HEK293 (cell line): ENCODE data around the gene SLC22A16.

Experiments used
- CTCF ChIA-PET: fragments of 350-600 bp; formaldehyde crosslinking; extraction: SDS; loops from one replicate; lab custom pipeline; 2021; ENCODE audit warnings: antibody characterized with exemption; lab: Yijun Ruan, JAX
- POLR2A ChIA-PET: fragments of 300-600 bp; formaldehyde crosslinking; extraction: SDS; loops from one replicate; lab custom pipeline; 2020; ENCODE audit warnings: antibody characterized with exemption, inconsistent platforms; lab: Yijun Ruan, JAX
- H3K27ac ChIP-seq: fragments of 200-500 bp; sonication (Bioruptor generic); 2 replicates; pipeline ENCODE4 v1.5.1; 2014; ENCODE audit warnings: low read depth, low read length, control low read depth, inconsistent platforms; ENCODE audit errors: extremely low read depth
- H3K36me3 ChIP-seq, 2 experiments: fragments of 200-500 bp in 1 of 2; sonication (Bioruptor generic) in 1 of 2; 1 replicate in 1 of 2; 2 replicates in 1 of 2; pipeline ENCODE4 v1.5.1; 2014 to 2017; ENCODE audit warnings: inconsistent platforms in 2 of 2, low read length in 2 of 2; ENCODE audit not compliant: control insufficient read depth in 2 of 2, insufficient read depth in 1 of 2
- H3K4me1 ChIP-seq: fragments of 200-500 bp; sonication (Bioruptor generic); 2 replicates; pipeline ENCODE4 v1.5.1; 2014; ENCODE audit warnings: mild to moderate bottlenecking, low read length, inconsistent platforms; ENCODE audit not compliant: control insufficient read depth, insufficient read depth
- H3K4me3 ChIP-seq: 2 replicates; pipeline ENCODE4 v1.5.1; 2011; ENCODE audit warnings: low read depth, mild to moderate bottlenecking, control low read depth, low read length, moderate library complexity
- H3K9me3 ChIP-seq: fragments of 200-500 bp; sonication (Bioruptor generic); 2 replicates; pipeline ENCODE4 v1.5.1; 2014; ENCODE audit warnings: low read depth, low read length, inconsistent platforms; ENCODE audit not compliant: control insufficient read depth, insufficient read depth
- HOXA7 ChIP-seq: sonication (generic); formaldehyde crosslinking; IDR thresholded peaks from 2 replicates; pipeline ENCODE4 v1.8.1; 2022; ENCODE audit warnings: missing genetic modification reagents, borderline replicate concordance
- HOXC10 ChIP-seq: sonication (generic); formaldehyde crosslinking; IDR thresholded peaks from 2 replicates; pipeline ENCODE4 v1.8.1; 2023; ENCODE audit warnings: mild to moderate bottlenecking, missing genetic modification reagents
- OSR2 ChIP-seq: fragments of 450-650 bp; formaldehyde crosslinking; IDR thresholded peaks from 2 replicates; pipeline ENCODE4 v1.5.1; 2016; ENCODE audit warnings: missing biosample characterization, missing genetic modification characterization
- ZBTB17 ChIP-seq: fragments of 450-650 bp; formaldehyde crosslinking; IDR thresholded peaks from 2 replicates; pipeline ENCODE4 v1.5.1; 2016; ENCODE audit warnings: missing biosample characterization, missing genetic modification characterization
- ZFP41 ChIP-seq: fragments of 450-650 bp; formaldehyde crosslinking; IDR thresholded peaks from 2 replicates; pipeline ENCODE4 v1.5.1; 2016; ENCODE audit warnings: missing biosample characterization, missing genetic modification characterization, borderline replicate concordance
- ZNF146 ChIP-seq: fragments of 450-650 bp; formaldehyde crosslinking; IDR thresholded peaks from 2 replicates; pipeline ENCODE4 v1.5.1; 2016; ENCODE audit warnings: missing biosample characterization, missing genetic modification characterization
- ZNF16 ChIP-seq: fragments of 450-650 bp; formaldehyde crosslinking; IDR thresholded peaks from 2 replicates; pipeline ENCODE4 v1.5.1; 2016; ENCODE audit warnings: low read depth, missing biosample characterization, missing genetic modification characterization
- ZNF19 ChIP-seq: fragments of 450-650 bp; formaldehyde crosslinking; IDR thresholded peaks from 2 replicates; pipeline ENCODE4; 2016; ENCODE audit warnings: missing biosample characterization, missing genetic modification characterization, low read depth
- ZNF23 ChIP-seq: fragments of 450-650 bp; formaldehyde crosslinking; IDR thresholded peaks from 2 replicates; pipeline ENCODE4 v1.5.1; 2016; ENCODE audit warnings: missing biosample characterization, missing genetic modification characterization, borderline replicate concordance
- ZNF473 ChIP-seq: fragments of 450-650 bp; formaldehyde crosslinking; IDR thresholded peaks from 2 replicates; pipeline ENCODE4 v1.5.1; 2017; ENCODE audit warnings: missing biosample characterization, missing genetic modification characterization
- ZNF529 ChIP-seq: fragments of 450-650 bp; formaldehyde crosslinking; IDR thresholded peaks from 2 replicates; pipeline ENCODE4 v1.5.1; 2017; ENCODE audit warnings: missing genetic modification characterization, missing biosample characterization; ENCODE audit not compliant: insufficient replicate concordance
- ZNF623 ChIP-seq: fragments of 450-650 bp; formaldehyde crosslinking; IDR thresholded peaks from 2 replicates; pipeline ENCODE4 v1.5.1; 2016; ENCODE audit warnings: missing biosample characterization, missing genetic modification characterization
- ZNF629 ChIP-seq: fragments of 450-650 bp; formaldehyde crosslinking; IDR thresholded peaks from 2 replicates; pipeline ENCODE4 v1.5.1; 2017; ENCODE audit warnings: missing biosample characterization, missing genetic modification characterization
- ZNF664 ChIP-seq: fragments of 450-650 bp; formaldehyde crosslinking; IDR thresholded peaks from 2 replicates; pipeline ENCODE4 v1.5.1; 2016; ENCODE audit warnings: missing biosample characterization, missing genetic modification characterization
- ZNF707 ChIP-seq: fragments of 450-650 bp; formaldehyde crosslinking; IDR thresholded peaks from 2 replicates; pipeline ENCODE4 v1.5.1; 2016; ENCODE audit warnings: missing biosample characterization, missing genetic modification characterization
- ZNF792 ChIP-seq: fragments of 450-650 bp; formaldehyde crosslinking; IDR thresholded peaks from 2 replicates; pipeline ENCODE4 v1.5.1; 2016; ENCODE audit warnings: missing biosample characterization, missing genetic modification characterization
- ZNF837 ChIP-seq: fragments of 450-650 bp; formaldehyde crosslinking; IDR thresholded peaks from 2 replicates; pipeline ENCODE4 v1.5.1; 2016; ENCODE audit warnings: missing biosample characterization, missing genetic modification characterization
- ZNF843 ChIP-seq: fragments of 450-650 bp; formaldehyde crosslinking; IDR thresholded peaks from 2 replicates; pipeline ENCODE4 v1.5.1; 2016; ENCODE audit warnings: missing biosample characterization, missing genetic modification characterization
- TF ChIP-seq, protein P1 (sequence below): fragments of 450-650 bp; formaldehyde crosslinking; IDR thresholded peaks from 2 replicates; pipeline ENCODE4 v1.5.1; 2016; ENCODE audit warnings: missing biosample characterization, missing genetic modification characterization
- TF ChIP-seq, protein P2 (sequence below): fragments of 450-650 bp; formaldehyde crosslinking; IDR thresholded peaks from 2 replicates; pipeline ENCODE4 v1.5.1; 2016; ENCODE audit warnings: missing biosample characterization, missing genetic modification characterization, borderline replicate concordance
- TF ChIP-seq, protein P3 (sequence below): fragments of 450-650 bp; formaldehyde crosslinking; IDR thresholded peaks from 2 replicates; pipeline ENCODE4 v1.5.1; 2016; ENCODE audit warnings: missing biosample characterization, missing genetic modification characterization

SLC22A16 gene

DNA sequence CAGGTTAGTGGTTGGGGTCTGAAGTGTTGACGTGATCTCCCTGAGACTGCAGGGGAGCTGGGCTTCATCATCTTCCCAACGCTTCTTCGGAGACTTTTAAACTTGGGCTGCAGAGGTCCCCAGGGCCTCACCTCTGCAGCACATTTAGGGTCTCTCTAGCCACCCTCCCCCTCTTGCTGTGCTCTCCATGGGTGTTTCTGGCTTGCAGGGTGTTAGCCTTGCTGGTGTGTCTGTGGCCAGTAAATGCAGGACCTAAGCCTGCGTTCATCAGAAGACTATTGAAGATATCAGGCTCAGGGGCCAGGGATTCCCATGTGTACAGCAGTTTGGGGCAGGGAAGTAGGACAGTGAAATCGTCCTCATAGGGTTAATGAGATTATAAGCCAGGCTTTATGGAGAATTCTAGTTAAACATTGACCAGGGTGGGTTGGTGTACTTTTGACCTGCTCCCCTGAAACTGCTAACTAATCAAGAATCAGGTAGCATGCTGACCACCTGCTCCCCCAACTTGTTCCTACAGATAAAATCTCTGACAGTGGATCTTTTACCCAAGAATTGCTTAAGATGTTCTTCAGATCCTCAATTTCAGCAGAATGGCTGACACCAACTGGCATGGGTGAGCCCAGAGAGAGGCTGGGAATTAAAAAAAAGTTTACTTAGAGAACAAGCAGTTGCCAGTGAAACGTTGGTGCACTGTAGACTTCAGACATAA lies 57.2 kb downstream of the SLC22A16 start (continued):
- TF ChIP-seq ZNF629 (tag by site-specific recombination) (no peak), ZNF146 (tag by site-specific recombination) (no peak), ZNF837 (tag by site-specific recombination) (no peak), ZNF19 (no peak)
- TF ChIP-seq, protein P1, sequence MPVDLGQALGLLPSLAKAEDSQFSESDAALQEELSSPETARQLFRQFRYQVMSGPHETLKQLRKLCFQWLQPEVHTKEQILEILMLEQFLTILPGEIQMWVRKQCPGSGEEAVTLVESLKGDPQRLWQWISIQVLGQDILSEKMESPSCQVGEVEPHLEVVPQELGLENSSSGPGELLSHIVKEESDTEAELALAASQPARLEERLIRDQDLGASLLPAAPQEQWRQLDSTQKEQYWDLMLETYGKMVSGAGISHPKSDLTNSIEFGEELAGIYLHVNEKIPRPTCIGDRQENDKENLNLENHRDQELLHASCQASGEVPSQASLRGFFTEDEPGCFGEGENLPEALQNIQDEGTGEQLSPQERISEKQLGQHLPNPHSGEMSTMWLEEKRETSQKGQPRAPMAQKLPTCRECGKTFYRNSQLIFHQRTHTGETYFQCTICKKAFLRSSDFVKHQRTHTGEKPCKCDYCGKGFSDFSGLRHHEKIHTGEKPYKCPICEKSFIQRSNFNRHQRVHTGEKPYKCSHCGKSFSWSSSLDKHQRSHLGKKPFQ = no peak
- TF ChIP-seq, protein P2, sequence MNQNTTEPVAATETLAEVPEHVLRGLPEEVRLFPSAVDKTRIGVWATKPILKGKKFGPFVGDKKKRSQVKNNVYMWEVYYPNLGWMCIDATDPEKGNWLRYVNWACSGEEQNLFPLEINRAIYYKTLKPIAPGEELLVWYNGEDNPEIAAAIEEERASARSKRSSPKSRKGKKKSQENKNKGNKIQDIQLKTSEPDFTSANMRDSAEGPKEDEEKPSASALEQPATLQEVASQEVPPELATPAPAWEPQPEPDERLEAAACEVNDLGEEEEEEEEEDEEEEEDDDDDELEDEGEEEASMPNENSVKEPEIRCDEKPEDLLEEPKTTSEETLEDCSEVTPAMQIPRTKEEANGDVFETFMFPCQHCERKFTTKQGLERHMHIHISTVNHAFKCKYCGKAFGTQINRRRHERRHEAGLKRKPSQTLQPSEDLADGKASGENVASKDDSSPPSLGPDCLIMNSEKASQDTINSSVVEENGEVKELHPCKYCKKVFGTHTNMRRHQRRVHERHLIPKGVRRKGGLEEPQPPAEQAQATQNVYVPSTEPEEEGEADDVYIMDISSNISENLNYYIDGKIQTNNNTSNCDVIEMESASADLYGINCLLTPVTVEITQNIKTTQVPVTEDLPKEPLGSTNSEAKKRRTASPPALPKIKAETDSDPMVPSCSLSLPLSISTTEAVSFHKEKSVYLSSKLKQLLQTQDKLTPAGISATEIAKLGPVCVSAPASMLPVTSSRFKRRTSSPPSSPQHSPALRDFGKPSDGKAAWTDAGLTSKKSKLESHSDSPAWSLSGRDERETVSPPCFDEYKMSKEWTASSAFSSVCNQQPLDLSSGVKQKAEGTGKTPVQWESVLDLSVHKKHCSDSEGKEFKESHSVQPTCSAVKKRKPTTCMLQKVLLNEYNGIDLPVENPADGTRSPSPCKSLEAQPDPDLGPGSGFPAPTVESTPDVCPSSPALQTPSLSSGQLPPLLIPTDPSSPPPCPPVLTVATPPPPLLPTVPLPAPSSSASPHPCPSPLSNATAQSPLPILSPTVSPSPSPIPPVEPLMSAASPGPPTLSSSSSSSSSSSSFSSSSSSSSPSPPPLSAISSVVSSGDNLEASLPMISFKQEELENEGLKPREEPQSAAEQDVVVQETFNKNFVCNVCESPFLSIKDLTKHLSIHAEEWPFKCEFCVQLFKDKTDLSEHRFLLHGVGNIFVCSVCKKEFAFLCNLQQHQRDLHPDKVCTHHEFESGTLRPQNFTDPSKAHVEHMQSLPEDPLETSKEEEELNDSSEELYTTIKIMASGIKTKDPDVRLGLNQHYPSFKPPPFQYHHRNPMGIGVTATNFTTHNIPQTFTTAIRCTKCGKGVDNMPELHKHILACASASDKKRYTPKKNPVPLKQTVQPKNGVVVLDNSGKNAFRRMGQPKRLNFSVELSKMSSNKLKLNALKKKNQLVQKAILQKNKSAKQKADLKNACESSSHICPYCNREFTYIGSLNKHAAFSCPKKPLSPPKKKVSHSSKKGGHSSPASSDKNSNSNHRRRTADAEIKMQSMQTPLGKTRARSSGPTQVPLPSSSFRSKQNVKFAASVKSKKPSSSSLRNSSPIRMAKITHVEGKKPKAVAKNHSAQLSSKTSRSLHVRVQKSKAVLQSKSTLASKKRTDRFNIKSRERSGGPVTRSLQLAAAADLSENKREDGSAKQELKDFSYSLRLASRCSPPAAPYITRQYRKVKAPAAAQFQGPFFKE (tag by site-specific recombination) = no peak

DNA sequence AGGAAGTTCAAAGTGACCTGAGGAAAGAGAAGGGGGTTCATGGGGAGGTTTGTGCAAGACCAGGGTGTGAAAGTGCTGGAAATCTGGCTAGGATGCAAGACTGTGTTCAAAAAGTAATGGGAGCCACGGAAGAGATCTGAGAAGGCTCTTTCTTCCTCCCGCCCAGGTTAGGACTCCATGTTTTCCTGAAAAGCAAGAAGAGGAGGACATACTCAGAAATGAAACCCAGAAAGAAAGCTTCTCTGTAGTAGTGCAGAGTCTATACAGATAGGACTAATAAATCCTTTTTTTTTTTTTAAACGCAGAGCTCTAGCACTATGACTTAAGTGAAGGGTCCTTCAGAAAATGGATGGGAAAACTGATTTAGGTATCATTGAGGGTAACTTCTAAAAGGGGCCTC lies 57.8 kb downstream of the SLC22A16 start:
- TF ChIP-seq ZNF529 (tag by site-specific recombination) (no peak), HOXA7 (CRISPR knock-in tag) (no peak), ZFP41 (tag by site-specific recombination) (no peak), ZBTB17 (tag by site-specific recombination) (no peak), ZNF23 (tag by site-specific recombination) (no peak), ZNF623 (tag by site-specific recombination) (no peak), HOXC10 (CRISPR knock-in tag) (no peak), ZNF473 (tag by site-specific recombination) (no peak), ZNF664 (tag by site-specific recombination) (no peak), OSR2 (tag by site-specific recombination) (no peak), ZNF707 (no peak), ZNF16 (tag by site-specific recombination) (no peak), ZNF843 (tag by site-specific recombination) (no peak), ZNF146 (tag by site-specific recombination) (no peak), ZNF792 (tag by site-specific recombination) (no peak), ZNF629 (tag by site-specific recombination) (no peak)
- TF ChIP-seq, protein P3, sequence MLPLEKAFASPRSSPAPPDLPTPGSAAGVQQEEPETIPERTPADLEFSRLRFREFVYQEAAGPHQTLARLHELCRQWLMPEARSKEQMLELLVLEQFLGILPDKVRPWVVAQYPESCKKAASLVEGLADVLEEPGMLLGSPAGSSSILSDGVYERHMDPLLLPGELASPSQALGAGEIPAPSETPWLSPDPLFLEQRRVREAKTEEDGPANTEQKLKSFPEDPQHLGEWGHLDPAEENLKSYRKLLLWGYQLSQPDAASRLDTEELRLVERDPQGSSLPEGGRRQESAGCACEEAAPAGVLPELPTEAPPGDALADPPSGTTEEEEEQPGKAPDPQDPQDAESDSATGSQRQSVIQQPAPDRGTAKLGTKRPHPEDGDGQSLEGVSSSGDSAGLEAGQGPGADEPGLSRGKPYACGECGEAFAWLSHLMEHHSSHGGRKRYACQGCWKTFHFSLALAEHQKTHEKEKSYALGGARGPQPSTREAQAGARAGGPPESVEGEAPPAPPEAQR = no peak
- TF ChIP-seq, protein P2 (tag by site-specific recombination) = no peak
- TF ChIP-seq, all 188 proteins: peak for 0
- H3K9me3 ChIP-seq = no peaks in the 10 kb centered on the region
- no peaks in the 10 kb centered on the region for H3K36me3 ChIP-seq
- H3K27ac ChIP-seq = no peak overlapping the region
- H3K4me1 ChIP-seq = no peaks in the 10 kb centered on the region
- ChIA-PET CTCF (interaction anchor here (0.8 kb wide), 1 partner anchor 895 kb away, joined by 3 read pairs; no protein-coding TSS in a partner anchor), POLR2A (no interaction called here)
- no peak overlapping the region for H3K4me3 ChIP-seq
